ENCODE data around the gene SPOCK2.

SPOCK2 gene

DNA sequence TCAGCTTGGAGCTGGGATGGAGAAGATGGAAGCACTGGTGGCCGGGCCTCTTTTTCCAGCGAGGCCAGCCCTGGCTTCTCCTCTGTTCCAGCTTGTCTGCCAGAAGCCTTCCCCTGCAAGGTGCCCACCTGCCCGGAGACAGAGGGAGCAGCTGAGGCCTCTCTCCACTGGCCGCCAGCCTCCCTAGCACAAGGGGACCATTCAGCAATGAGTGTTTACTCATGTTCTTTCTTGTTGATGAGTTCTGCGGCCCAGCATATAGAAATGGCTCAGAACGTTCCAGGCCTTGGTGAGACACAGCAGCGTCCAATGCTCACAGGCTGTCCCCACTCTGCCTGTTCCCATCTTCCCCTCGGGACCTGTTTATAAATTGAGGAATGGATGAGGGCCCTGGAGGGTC, 76.9 kb downstream of the SPOCK2 start:
- Mint-ChIP-seq H3K27ac (no peak overlapping the region), H3K4me3 (no peak overlapping the region), H3K27me3 (no peaks in the 10 kb centered on the region), H3K4me1 (no peaks in the 10 kb centered on the region), H3K9me3 (no peaks in the 10 kb centered on the region), H3K36me3 (no peaks in the 10 kb centered on the region)

DNA sequence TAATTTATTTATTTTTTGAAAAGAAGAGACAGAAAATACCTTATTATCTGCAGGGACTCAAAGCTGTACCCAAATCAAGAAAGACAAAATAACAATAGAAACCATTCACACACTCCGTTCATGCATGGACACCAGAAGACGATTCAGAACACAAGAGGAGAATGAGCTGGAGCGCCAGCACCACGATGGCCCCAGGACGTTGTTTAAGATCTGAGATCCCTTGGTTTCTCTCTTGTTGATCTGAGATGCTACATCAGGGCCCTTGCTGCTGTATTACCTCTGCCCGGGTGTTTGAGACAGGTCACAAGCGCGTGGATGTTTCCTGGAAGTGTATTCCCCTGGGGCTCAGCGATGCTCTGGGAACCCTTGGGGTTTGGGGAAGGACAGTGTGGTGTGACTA, 77.3 kb downstream of the SPOCK2 start:
- Mint-ChIP-seq H3K36me3 (no peaks in the 10 kb centered on the region), H3K9me3 (no peaks in the 10 kb centered on the region), H3K27me3 (no peaks in the 10 kb centered on the region)

GRCh38 chr10:72010234-72010973, 77.9 kb downstream of the SPOCK2 start:
- Mint-ChIP-seq H3K27ac (no peak overlapping the region), H3K36me3 (no peaks in the 10 kb centered on the region), H3K4me1 (no peaks in the 10 kb centered on the region), H3K27me3 (no peaks in the 10 kb centered on the region), H3K9me3 (no peaks in the 10 kb centered on the region), H3K4me3 (no peak overlapping the region)

More for the DNA sequence above, 77.3 kb downstream of the SPOCK2 start:
- H3K4me1 Mint-ChIP-seq = no peaks in the 10 kb centered on the region
- H3K4me3 Mint-ChIP-seq = no peak overlapping the region
- no peak overlapping the region for H3K27ac Mint-ChIP-seq

- no peaks in the 10 kb centered on the region for H3K9me3 Mint-ChIP-seq
- H3K27me3 Mint-ChIP-seq = no peaks in the 10 kb centered on the region
- no peaks in the 10 kb centered on the region for H3K36me3 Mint-ChIP-seq
- no peak overlapping the region for H3K4me3 Mint-ChIP-seq
- no peak overlapping the region for H3K27ac Mint-ChIP-seq
- H3K4me1 Mint-ChIP-seq = no peaks in the 10 kb centered on the region
These were observed 78.8 kb downstream of the SPOCK2 start for GRCh38 chr10:72009425-72010081.

DNA sequence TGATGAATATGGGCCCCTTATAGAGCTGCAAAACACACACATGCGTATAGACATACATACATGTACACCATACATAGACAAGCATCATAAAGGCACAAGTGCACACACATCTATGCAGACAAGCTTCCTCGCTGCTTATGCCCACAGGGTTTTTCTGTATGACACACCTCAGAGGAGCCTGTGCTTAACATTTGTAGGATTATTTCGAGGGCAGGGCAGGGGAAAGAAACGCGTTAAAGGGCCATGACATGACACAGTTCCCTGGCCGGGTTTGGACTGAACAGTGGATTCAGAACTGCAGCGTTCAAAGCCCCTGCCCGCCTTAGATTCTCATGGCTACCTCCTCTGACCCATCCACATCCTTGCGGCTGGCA, 79.3 kb downstream of the SPOCK2 start:
- Mint-ChIP-seq H3K36me3 (no peaks in the 10 kb centered on the region), H3K27me3 (no peaks in the 10 kb centered on the region), H3K4me1 (no peaks in the 10 kb centered on the region), H3K4me3 (no peak overlapping the region), H3K9me3 (no peaks in the 10 kb centered on the region), H3K27ac (no peak overlapping the region)
